ENCODE results near the gene ATP7B.
"Not testable (repeated sequence)": the region's sequence is repeated elsewhere in the genome, so short reads cannot be mapped to it uniquely, and the experiment has no call there.

ATP7B gene

DNA sequence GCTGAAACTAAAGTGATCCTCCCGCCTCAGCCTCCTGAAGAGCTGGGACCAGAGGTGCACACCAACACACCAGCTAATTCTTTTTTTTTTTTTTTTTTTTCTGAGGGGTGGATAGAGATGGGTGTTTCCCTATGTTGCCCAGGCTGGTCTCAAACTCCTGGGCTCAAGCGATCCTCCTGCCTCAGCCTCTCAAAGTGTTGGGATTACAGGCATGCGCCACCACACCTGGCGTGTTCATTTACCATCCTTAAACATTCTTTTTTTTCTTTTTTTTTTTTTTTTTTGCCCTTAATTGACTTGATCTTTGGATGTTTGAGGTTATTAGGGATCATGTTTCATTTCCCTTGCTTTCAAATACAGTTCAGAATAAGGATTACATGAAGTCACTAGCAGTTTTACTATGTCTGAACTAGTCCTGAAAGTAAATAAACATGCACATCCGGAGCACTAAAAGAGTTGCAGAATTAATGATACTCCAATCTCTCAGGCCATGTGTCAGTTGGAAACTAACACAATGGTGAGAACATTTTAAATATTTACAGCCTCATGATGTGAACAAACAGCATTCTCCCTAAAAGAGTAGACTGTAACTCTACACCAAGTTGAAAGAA, 23.5 kb upstream of the ATP7B start:
- no peak overlapping the region for H3K4me3 ChIP-seq (ENCODE audit: low read depth, low read length)
- peak; percentile 73 for DNase-seq (ENCODE audit: low read depth)
- TF ChIP-seq, protein P1, sequence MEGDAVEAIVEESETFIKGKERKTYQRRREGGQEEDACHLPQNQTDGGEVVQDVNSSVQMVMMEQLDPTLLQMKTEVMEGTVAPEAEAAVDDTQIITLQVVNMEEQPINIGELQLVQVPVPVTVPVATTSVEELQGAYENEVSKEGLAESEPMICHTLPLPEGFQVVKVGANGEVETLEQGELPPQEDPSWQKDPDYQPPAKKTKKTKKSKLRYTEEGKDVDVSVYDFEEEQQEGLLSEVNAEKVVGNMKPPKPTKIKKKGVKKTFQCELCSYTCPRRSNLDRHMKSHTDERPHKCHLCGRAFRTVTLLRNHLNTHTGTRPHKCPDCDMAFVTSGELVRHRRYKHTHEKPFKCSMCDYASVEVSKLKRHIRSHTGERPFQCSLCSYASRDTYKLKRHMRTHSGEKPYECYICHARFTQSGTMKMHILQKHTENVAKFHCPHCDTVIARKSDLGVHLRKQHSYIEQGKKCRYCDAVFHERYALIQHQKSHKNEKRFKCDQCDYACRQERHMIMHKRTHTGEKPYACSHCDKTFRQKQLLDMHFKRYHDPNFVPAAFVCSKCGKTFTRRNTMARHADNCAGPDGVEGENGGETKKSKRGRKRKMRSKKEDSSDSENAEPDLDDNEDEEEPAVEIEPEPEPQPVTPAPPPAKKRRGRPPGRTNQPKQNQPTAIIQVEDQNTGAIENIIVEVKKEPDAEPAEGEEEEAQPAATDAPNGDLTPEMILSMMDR (IDR thresholded peaks at IDR 0.05; ENCODE audit: control insufficient read depth, extremely low read depth, insufficient read depth), result no peak

DNA sequence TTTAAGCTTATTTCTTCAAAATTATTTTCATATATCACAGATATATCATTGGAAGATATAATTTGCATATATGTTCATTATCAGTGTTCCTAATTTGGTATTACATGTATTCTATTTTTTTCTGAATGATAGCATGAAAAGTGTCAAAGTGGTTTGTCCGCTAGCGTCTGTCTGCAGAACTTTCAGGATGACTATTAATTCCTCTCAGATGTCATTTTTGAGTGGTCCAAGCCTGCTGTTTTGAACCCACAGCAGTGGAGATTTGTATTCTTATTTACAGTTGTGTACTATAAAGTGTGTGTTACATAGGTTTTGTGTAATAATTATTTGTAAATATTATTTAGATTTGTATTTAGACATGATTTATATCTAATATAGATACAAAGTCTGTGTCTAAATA, 21.8 kb upstream of the ATP7B start:
- DNase-seq (ENCODE audit: low read depth), result no peak
- TF ChIP-seq, protein P1 (IDR thresholded peaks at IDR 0.05; ENCODE audit: control insufficient read depth, extremely low read depth, insufficient read depth), result no peak

DNA sequence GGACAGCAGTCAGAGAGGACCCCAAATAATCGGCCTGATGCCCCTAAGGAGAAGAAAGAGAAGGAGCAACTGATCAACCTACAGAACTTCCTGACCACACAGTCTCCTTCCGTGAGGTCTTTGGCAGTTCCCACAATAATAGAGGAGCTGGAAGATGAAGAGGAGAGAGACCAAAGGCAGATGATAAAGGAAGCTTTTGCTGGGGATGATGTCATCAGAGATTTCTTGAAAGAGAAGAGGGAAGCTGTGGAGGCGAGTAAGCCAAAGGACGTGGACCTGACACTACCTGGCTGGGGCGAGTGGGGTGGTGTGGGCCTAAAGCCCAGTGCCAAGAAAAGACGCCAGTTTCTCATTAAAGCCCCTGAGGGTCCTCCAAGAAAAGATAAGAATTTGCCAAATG, 19.2 kb upstream of the ATP7B start:
- H3K4me3 ChIP-seq (ENCODE audit: low read depth, low read length); DNase-seq (ENCODE audit: low read depth): not testable (repeated sequence)

More for the DNA sequence above, 21.8 kb upstream of the ATP7B start:
- H3K4me3 ChIP-seq (ENCODE audit: low read depth, low read length), result no peak overlapping the region

DNA sequence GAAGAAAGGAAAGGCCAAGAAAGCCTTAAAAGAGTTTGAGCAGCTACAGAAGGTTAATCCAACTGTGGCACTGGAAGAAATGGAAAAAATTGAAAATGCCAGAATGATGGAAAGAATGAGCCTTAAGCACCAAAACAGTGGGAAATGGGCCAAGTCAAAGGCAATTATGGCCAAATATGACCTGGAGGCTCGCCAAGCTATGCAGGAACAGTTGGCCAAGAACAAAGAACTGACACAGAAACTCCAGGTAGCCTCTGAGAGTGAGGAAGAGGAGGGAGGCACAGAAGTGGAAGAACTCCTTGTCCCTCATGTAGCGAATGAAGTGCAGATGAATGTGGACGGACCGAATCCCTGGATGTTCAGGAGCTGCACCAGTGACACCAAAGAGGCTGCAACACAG, 18.3 kb upstream of the ATP7B start:
- TF ChIP-seq, protein P1 (IDR thresholded peaks at IDR 0.05; ENCODE audit: control insufficient read depth, extremely low read depth, insufficient read depth), result no peak
- no peak overlapping the region for H3K4me3 ChIP-seq (ENCODE audit: low read depth, low read length)
- DNase-seq (ENCODE audit: low read depth), result no peak

DNA sequence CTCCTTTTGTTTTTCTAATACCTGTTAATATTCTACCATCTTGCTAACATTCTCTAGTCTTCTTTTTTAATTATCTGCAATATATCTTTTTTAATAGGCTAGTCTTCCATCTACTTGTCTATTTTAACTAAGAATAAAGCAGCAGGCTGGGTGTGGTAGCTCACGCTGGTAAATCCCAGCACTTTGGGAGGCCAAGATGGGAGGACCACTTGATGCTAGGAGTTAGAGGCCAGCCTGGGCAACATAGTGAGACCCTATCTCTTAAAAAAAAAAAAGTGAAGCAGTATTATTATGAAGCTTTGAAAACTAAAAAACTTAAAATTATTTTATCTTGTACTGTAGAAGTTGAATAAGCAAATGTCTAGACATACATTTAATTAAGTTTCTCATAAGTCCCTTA, 16.6 kb upstream of the ATP7B start:
- TF ChIP-seq, protein P1 (IDR thresholded peaks at IDR 0.05; ENCODE audit: control insufficient read depth, extremely low read depth, insufficient read depth), result no peak
- no peak overlapping the region for H3K4me3 ChIP-seq (ENCODE audit: low read depth, low read length)
- no peak for DNase-seq (ENCODE audit: low read depth)

DNA sequence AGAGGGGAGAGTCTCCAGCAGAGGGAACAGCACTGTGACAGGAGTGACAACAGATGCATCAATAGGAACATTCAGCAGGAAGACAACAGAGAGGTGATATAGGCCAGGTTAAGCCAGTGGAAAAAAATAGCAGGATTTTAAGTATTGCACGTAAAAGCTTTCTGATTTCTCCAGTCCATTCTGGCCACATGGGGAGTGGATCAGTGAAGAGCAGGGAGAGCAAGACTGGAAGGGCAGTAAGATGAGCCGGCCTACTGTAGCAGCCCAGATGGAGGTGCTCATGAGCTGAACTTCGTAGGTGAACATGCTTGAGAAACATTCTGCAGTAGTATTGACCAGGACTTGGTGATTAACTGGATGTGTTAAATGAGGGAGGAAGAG, 15.0 kb upstream of the ATP7B start:
- TF ChIP-seq, protein P1 (IDR thresholded peaks at IDR 0.05; ENCODE audit: control insufficient read depth, extremely low read depth, insufficient read depth), result no peak; the same call in 1 of the 2 replicates
- no peak for DNase-seq (ENCODE audit: low read depth)
- no peak overlapping the region for H3K4me3 ChIP-seq (ENCODE audit: low read depth, low read length)

DNA sequence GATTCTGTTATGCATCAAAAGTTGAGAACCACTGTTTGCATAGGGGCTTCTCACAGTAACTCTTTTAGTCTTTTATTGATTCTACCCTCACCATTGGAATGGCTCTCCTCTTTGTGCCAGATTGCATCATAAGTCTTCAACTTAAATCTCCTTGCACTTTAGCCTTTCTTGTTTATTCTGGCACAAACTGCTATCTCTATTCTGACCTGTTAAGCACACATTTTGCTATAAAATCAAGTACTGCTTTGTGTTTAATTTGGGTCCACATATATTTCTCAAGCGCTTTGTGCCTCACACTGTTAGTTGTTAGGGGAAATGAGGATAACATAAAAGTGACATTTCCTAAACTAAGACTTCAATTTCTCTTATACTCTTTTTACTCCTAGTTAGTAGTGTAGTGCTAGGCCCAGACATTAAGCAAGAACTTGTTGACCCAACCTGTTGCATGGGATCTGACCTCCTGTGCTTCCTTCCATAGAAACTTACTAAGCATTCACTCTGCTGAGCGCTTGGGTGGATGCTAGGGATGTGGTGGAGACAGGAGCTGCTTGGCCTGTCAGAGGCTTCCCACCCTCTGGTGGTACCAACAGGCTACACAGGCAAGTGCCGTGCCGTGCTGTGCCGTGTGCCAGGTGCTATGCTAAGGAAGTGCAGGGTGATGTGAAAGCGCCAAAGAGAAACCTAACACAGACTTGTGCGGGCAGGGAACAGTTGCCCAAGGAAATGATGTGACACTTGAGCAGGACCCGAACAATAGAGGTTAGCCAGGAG, 14.4 kb upstream of the ATP7B start:
- peak; percentile 45 for DNase-seq (ENCODE audit: low read depth)
- no peak overlapping the region for H3K4me3 ChIP-seq (ENCODE audit: low read depth, low read length)
- TF ChIP-seq, protein P1 (IDR thresholded peaks at IDR 0.05; ENCODE audit: control insufficient read depth, extremely low read depth, insufficient read depth), result no peak

All from LNCaP clone FGC (cell line).